Thoracic aorta (tissue), 2 donors: ENCODE results near the gene ECEL1. TPM values are rescaled to one million over a fixed set of nuclear protein-coding genes. Genes with fewer than 3 reads are reported as not detected.
"Not testable (repeated sequence)": the region's sequence is repeated elsewhere in the genome, so short reads cannot be mapped to it uniquely, and the experiment has no call there.

Experiments used
- ATAC-seq: fragments of 150-250 bp; one replicate; pipeline ENCODE4 v1.8.0; 2017; ENCODE audit warnings: low read depth; ENCODE audit not compliant: insufficient number of reproducible peaks, low FRiP score
- DNase-seq: peaks from one replicate; pipeline ENCODE4 v3.0.0-alpha.2; 2020; ENCODE audit warnings: low spot score
- H3K27ac ChIP-seq, 2 donors: fragments of 200-600 bp; sonication (generic); 1 replicate in 1 of 2; 2 replicates in 1 of 2; pipeline ENCODE4 v1.5.1; 2016; ENCODE audit warnings: mild to moderate bottlenecking in 2 of 2, moderate library complexity in 2 of 2
- H3K27me3 ChIP-seq: fragments of 200-600 bp; sonication (generic); replicated peaks from 2 replicates; pipeline ENCODE4 v1.6.0; 2016; ENCODE audit warnings: mild to moderate bottlenecking; ENCODE audit not compliant: insufficient read depth
- H3K36me3 ChIP-seq: fragments of 200-600 bp; sonication (generic); one replicate; pipeline ENCODE4 v1.5.1; 2016
- H3K4me1 ChIP-seq, 2 donors: fragments of 200-600 bp; sonication (generic); 1 replicate in 1 of 2; 2 replicates in 1 of 2; pipeline versions ENCODE4 v1.5.1 to v1.6.0; 2016; ENCODE audit warnings: low read depth in 2 of 2, mild to moderate bottlenecking in 1 of 2; ENCODE audit not compliant: control insufficient read depth in 1 of 2
- H3K4me3 ChIP-seq: fragments of 200-600 bp; sonication (generic); 2 replicates; pipeline ENCODE4 v1.5.1; 2016; ENCODE audit warnings: mild to moderate bottlenecking
- H3K9me3 ChIP-seq: fragments of 200-600 bp; sonication (generic); 2 replicates; pipeline ENCODE4 v1.5.1; 2016
- CTCF ChIP-seq: fragments of 200-600 bp; sonication (generic); IDR thresholded peaks from one replicate; pipeline ENCODE4 v1.5.1; 2019; ENCODE audit warnings: antibody characterized with exemption
- total RNA-seq, 2 donors: library from RNA; depleted of rRNA; stranded (reverse); fragments of >200 nt; gene quantifications; one replicate each; pipeline versions ENCODE4 v1.1.0 to v1.2.3, GENCODE V29; 2016

Gene ECEL1
- total RNA-seq, 2 donors from 2014 or later = 1.6 to 2.8 TPM

- TF ChIP-seq CTCF = no peak
- no peaks in the 10 kb centered on the region for H3K9me3 ChIP-seq
- no peak overlapping the region for H3K27ac ChIP-seq
- no peak for DNase-seq
- no peaks in the 10 kb centered on the region for H3K36me3 ChIP-seq
- no peak overlapping the region for H3K4me3 ChIP-seq
- ATAC-seq = no peak
- no peaks in the 10 kb centered on the region for H3K4me1 ChIP-seq
- no peaks in the 10 kb centered on the region for H3K27me3 ChIP-seq
Measured at GRCh38 chr2:232448304-232448690, 39.3 kb downstream of the ECEL1 start.

GRCh38 chr2:232447638-232448303, 39.9 kb downstream of the ECEL1 start:
- Histone ChIP-seq H3K4me3 (no peak overlapping the region), H3K27ac (no peak overlapping the region), H3K27me3 (no peaks in the 10 kb centered on the region), H3K9me3 (no peaks in the 10 kb centered on the region), H3K4me1 (no peaks in the 10 kb centered on the region), H3K36me3 (no peaks in the 10 kb centered on the region)
- TF ChIP-seq CTCF = no peak
- no peak for DNase-seq
- no peak for ATAC-seq

- H3K36me3 ChIP-seq = no peaks in the 10 kb centered on the region
- H3K27me3 ChIP-seq = no peaks in the 10 kb centered on the region
- H3K27ac ChIP-seq = no peak overlapping the region
- H3K4me3 ChIP-seq = no peak overlapping the region
- no peaks in the 10 kb centered on the region for H3K9me3 ChIP-seq
- no peak for ATAC-seq
- TF ChIP-seq CTCF = no peak
- no peaks in the 10 kb centered on the region for H3K4me1 ChIP-seq
- no peak for DNase-seq
Measured at GRCh38 chr2:232447091-232447620, 40.5 kb downstream of the ECEL1 start.

GRCh38 chr2:232446266-232446777, 41.3 kb downstream of the ECEL1 start:
- H3K27ac ChIP-seq, H3K4me1 ChIP-seq, ATAC-seq, DNase-seq, H3K36me3 ChIP-seq, H3K9me3 ChIP-seq, H3K4me3 ChIP-seq, H3K27me3 ChIP-seq: not testable (repeated sequence)

GRCh38 chr2:232445149-232445885, 42.3 kb downstream of the ECEL1 start:
- H3K27ac ChIP-seq, H3K9me3 ChIP-seq, H3K36me3 ChIP-seq, H3K4me3 ChIP-seq, ATAC-seq, DNase-seq, H3K4me1 ChIP-seq, H3K27me3 ChIP-seq: not testable (repeated sequence)

- no peaks in the 10 kb centered on the region for H3K4me1 ChIP-seq
- TF ChIP-seq CTCF = no peak
- H3K9me3 ChIP-seq = no peaks in the 10 kb centered on the region
- no peak overlapping the region for H3K27ac ChIP-seq
- no peaks in the 10 kb centered on the region for H3K27me3 ChIP-seq
- no peak for ATAC-seq
- DNase-seq = no peak
- no peak overlapping the region for H3K4me3 ChIP-seq
- H3K36me3 ChIP-seq = no peaks in the 10 kb centered on the region
Measured at GRCh38 chr2:232444409-232445148, 43.1 kb downstream of the ECEL1 start.

GRCh38 chr2:232443669-232444408, 43.8 kb downstream of the ECEL1 start:
- not testable (repeated sequence) for H3K4me3 ChIP-seq, H3K36me3 ChIP-seq, H3K27ac ChIP-seq, ATAC-seq, H3K27me3 ChIP-seq, H3K9me3 ChIP-seq, H3K4me1 ChIP-seq, DNase-seq

GRCh38 chr2:232443047-232443446, 44.6 kb downstream of the ECEL1 start:
- not testable (repeated sequence) for H3K4me3 ChIP-seq, H3K27ac ChIP-seq, DNase-seq, H3K27me3 ChIP-seq, ATAC-seq, H3K4me1 ChIP-seq, H3K9me3 ChIP-seq, H3K36me3 ChIP-seq
